ENCODE data around the gene WDR88. TPM values are rescaled to one million over a fixed set of nuclear protein-coding genes. Genes with fewer than 3 reads are reported as not detected.
"Not testable (repeated sequence)": the region's sequence is repeated elsewhere in the genome, so short reads cannot be mapped to it uniquely, and the experiment has no call there.

The WDR88 gene
- polyA plus RNA-seq, 1 experiment, result not detected

- ChIA-PET CTCF (interaction anchor here (1.3 to 2.3 kb wide), 2 partner anchors 29 to 36 kb away, joined by 3 to 17 read pairs; no protein-coding TSS in a partner anchor), POLR2A (no interaction called here)
These were observed 15.6 kb downstream of the WDR88 start for GRCh38 chr19:33147538-33147937.

GRCh38 chr19:33150852-33151518 lies 19.1 kb downstream of the WDR88 start:
- peaks cover 2% of the 10 kb centered on the region for H3K27me3 ChIP-seq (ENCODE audit: control insufficient read depth, insufficient read depth, low read length)
- H3K4me3 ChIP-seq (ENCODE audit: low read depth, low read length), result no peak overlapping the region
- DNase-seq (ENCODE audit: low read depth, low spot score), result no peak
- POLR2A ChIA-PET, result no interaction called here
- CTCF ChIA-PET, result interaction anchor here (1.1 to 5.0 kb wide), 2 partner anchors 33 to 85 kb away, joined by 4 to 33 read pairs; no protein-coding TSS in a partner anchor
- no peak overlapping the region for H3K27ac ChIP-seq (ENCODE audit: low read depth, low read length)
- H3K9me3 ChIP-seq (ENCODE audit: control insufficient read depth, insufficient read depth, low read length), result no peaks in the 10 kb centered on the region
- no peak for TF ChIP-seq CTCF (IDR thresholded peaks at IDR 0.05; ENCODE audit: low read depth, low read length)

More at GRCh38 chr19:33147538-33147937, 15.6 kb downstream of the WDR88 start:
- H3K4me3 ChIP-seq (ENCODE audit: low read depth, low read length), result no peak overlapping the region
- no peak for TF ChIP-seq CTCF (IDR thresholded peaks at IDR 0.05; ENCODE audit: low read depth, low read length)
- no peaks in the 10 kb centered on the region for H3K9me3 ChIP-seq (ENCODE audit: control insufficient read depth, insufficient read depth, low read length)
- H3K27me3 ChIP-seq (ENCODE audit: control insufficient read depth, insufficient read depth, low read length), result peaks cover 2% of the 10 kb centered on the region
- no peak overlapping the region for H3K27ac ChIP-seq (ENCODE audit: low read depth, low read length)
- DNase-seq (ENCODE audit: low read depth, low spot score), result no peak

GRCh38 chr19:33152176-33152575 lies 20.3 kb downstream of the WDR88 start:
- DNase-seq (ENCODE audit: low read depth, low spot score), result no peak
- Histone ChIP-seq H3K4me3 (ENCODE audit: low read depth, low read length) (no peak overlapping the region), H3K9me3 (ENCODE audit: control insufficient read depth, insufficient read depth, low read length) (no peaks in the 10 kb centered on the region), H3K27ac (ENCODE audit: low read depth, low read length) (no peak overlapping the region), H3K27me3 (ENCODE audit: control insufficient read depth, insufficient read depth, low read length) (no peaks in the 10 kb centered on the region)
- CTCF ChIA-PET, result interaction anchor here (1.1 to 5.0 kb wide), 3 partner anchors 25 to 83 kb away, joined by 4 to 33 read pairs (median 12); no protein-coding TSS in a partner anchor
- no peak for TF ChIP-seq CTCF (IDR thresholded peaks at IDR 0.05; ENCODE audit: low read depth, low read length)
- POLR2A ChIA-PET, result interaction anchor here (0.6 to 1.1 kb wide), 2 partner anchors 21 to 25 kb away, joined by 3 to 12 read pairs; no protein-coding TSS in a partner anchor

GRCh38 chr19:33152625-33153024 lies 20.7 kb downstream of the WDR88 start:
- POLR2A ChIA-PET, result interaction anchor here (0.6 to 1.1 kb wide), 2 partner anchors 21 to 24 kb away, joined by 3 to 12 read pairs; no protein-coding TSS in a partner anchor
- CTCF ChIA-PET, result interaction anchor here (1.6 to 5.0 kb wide), 2 partner anchors 25 to 32 kb away, joined by 12 to 33 read pairs; no protein-coding TSS in a partner anchor
- not testable (repeated sequence) for DNase-seq (ENCODE audit: low read depth, low spot score); H3K27ac ChIP-seq (ENCODE audit: low read depth, low read length); H3K4me3 ChIP-seq (ENCODE audit: low read depth, low read length); H3K27me3 ChIP-seq (ENCODE audit: control insufficient read depth, insufficient read depth, low read length); H3K9me3 ChIP-seq (ENCODE audit: control insufficient read depth, insufficient read depth, low read length)

GRCh38 chr19:33154313-33154712 lies 22.4 kb downstream of the WDR88 start:
- H3K4me3 ChIP-seq (ENCODE audit: low read depth, low read length); H3K9me3 ChIP-seq (ENCODE audit: control insufficient read depth, insufficient read depth, low read length); POLR2A ChIA-PET; H3K27ac ChIP-seq (ENCODE audit: low read depth, low read length); DNase-seq (ENCODE audit: low read depth, low spot score); H3K27me3 ChIP-seq (ENCODE audit: control insufficient read depth, insufficient read depth, low read length): not testable (repeated sequence)
- CTCF ChIA-PET, result interaction anchor here (4.1 kb wide), 1 partner anchor 30 kb away, joined by 15 read pairs; no protein-coding TSS in a partner anchor

- ChIA-PET CTCF (interaction anchor here (3.1 to 4.1 kb wide), 2 partner anchors 12 to 28 kb away, joined by 8 to 15 read pairs; no protein-coding TSS in a partner anchor), POLR2A (no interaction called here)
- Histone ChIP-seq H3K4me3 (ENCODE audit: low read depth, low read length) (no peak overlapping the region), H3K27me3 (ENCODE audit: control insufficient read depth, insufficient read depth, low read length) (no peaks in the 10 kb centered on the region), H3K9me3 (ENCODE audit: control insufficient read depth, insufficient read depth, low read length) (no peaks in the 10 kb centered on the region), H3K27ac (ENCODE audit: low read depth, low read length) (no peak overlapping the region)
- DNase-seq (ENCODE audit: low read depth, low spot score), result no peak
- TF ChIP-seq CTCF (IDR thresholded peaks at IDR 0.05; ENCODE audit: low read depth, low read length), result no peak
These were observed 24.4 kb downstream of the WDR88 start for GRCh38 chr19:33156334-33156733.
